CMK (cell line): ENCODE data around the gene LAMB1.
"Not testable (repeated sequence)": the region's sequence is repeated elsewhere in the genome, so short reads cannot be mapped to it uniquely, and the experiment has no call there.

Experiments
- DNase-seq: peaks from one replicate; pipeline ENCODE4 v3.0.0-alpha.2; 2010; ENCODE audit warnings: low read depth

The LAMB1 gene

GRCh38 chr7:107971613-107972012, 31.3 kb downstream of the LAMB1 start:
- DNase-seq, result no peak

- DNase-seq, result no peak
Measured at GRCh38 chr7:107971100-107971499, 31.9 kb downstream of the LAMB1 start.

- no peak for DNase-seq
Measured at GRCh38 chr7:107969856-107970255, 33.1 kb downstream of the LAMB1 start.

- no peak for DNase-seq
Measured at GRCh38 chr7:107968449-107968848, 34.5 kb downstream of the LAMB1 start.

GRCh38 chr7:107967420-107967819, 35.5 kb downstream of the LAMB1 start:
- DNase-seq, result no peak

GRCh38 chr7:107966711-107967110, 36.2 kb downstream of the LAMB1 start:
- DNase-seq, result no peak

GRCh38 chr7:107964510-107964909, 38.5 kb downstream of the LAMB1 start:
- DNase-seq, result no peak

- no peak for DNase-seq
Measured at GRCh38 chr7:107962817-107963216, 40.1 kb downstream of the LAMB1 start.

- DNase-seq, result no peak
Measured at GRCh38 chr7:107961405-107961804, 41.6 kb downstream of the LAMB1 start.

GRCh38 chr7:107960272-107960671, 42.7 kb downstream of the LAMB1 start:
- DNase-seq, result no peak

- DNase-seq, result no peak
Measured at GRCh38 chr7:107959527-107959898, 43.4 kb downstream of the LAMB1 start.

GRCh38 chr7:107958764-107959526, 44.0 kb downstream of the LAMB1 start:
- no peak for DNase-seq

GRCh38 chr7:107957436-107957835, 45.5 kb downstream of the LAMB1 start:
- DNase-seq, result no peak

- DNase-seq, result not testable (repeated sequence)
Measured at GRCh38 chr7:107956950-107957349, 46.0 kb downstream of the LAMB1 start.

GRCh38 chr7:107955394-107955793, 47.6 kb downstream of the LAMB1 start:
- DNase-seq, result no peak

GRCh38 chr7:107953924-107954303, 49.0 kb downstream of the LAMB1 start:
- no peak for DNase-seq

- no peak for DNase-seq
Measured at GRCh38 chr7:107953265-107953923, 49.6 kb downstream of the LAMB1 start.

GRCh38 chr7:107951896-107952295, 51.1 kb downstream of the LAMB1 start:
- no peak for DNase-seq

- no peak for DNase-seq
Measured at GRCh38 chr7:107951172-107951787, 51.7 kb downstream of the LAMB1 start.

GRCh38 chr7:107949443-107949935, 53.5 kb downstream of the LAMB1 start:
- DNase-seq, result no peak

GRCh38 chr7:107948645-107949442, 54.1 kb downstream of the LAMB1 start:
- DNase-seq, result no peak

GRCh38 chr7:107946881-107947280, 56.1 kb downstream of the LAMB1 start:
- DNase-seq, result no peak
